Stromal cell of bone marrow (primary cell): ENCODE data around the gene UGT1A9.
A peak's percentile ranks its signal among the peaks of the same experiment; 100 is the strongest.

Experiments
- DNase-seq: peaks from one replicate; pipeline ENCODE4 v3.0.0-alpha.2; 2012; ENCODE audit warnings: low read depth

Gene UGT1A9

GRCh38 chr2:233758849-233759248 is 87.2 kb downstream of the UGT1A9 start:
- no peak for DNase-seq

GRCh38 chr2:233760043-233760442 is 88.3 kb downstream of the UGT1A9 start, which contains the start of gene UGT1A1:
UGT1A1 (plus strand) TSS chr2:233760270; CDS start chr2:233760288, 18 bp downstream.
- DNase-seq: no peak

- no peak for DNase-seq
These were observed 89.5 kb downstream of the UGT1A9 start for GRCh38 chr2:233761040-233761769.

GRCh38 chr2:233764264-233764663 is 92.6 kb downstream of the UGT1A9 start:
- peak; percentile 36 for DNase-seq

GRCh38 chr2:233764761-233765160 is 93.1 kb downstream of the UGT1A9 start:
- DNase-seq: no peak

GRCh38 chr2:233766416-233766815 is 94.7 kb downstream of the UGT1A9 start:
- no peak for DNase-seq

- no peak for DNase-seq
These were observed 96.4 kb downstream of the UGT1A9 start for GRCh38 chr2:233768076-233768475.

GRCh38 chr2:233769260-233769659 is 97.6 kb downstream of the UGT1A9 start:
- DNase-seq: no peak

GRCh38 chr2:233772153-233772552 is 100.5 kb downstream of the UGT1A9 start:
- DNase-seq: no peak

- no peak for DNase-seq
These were observed 100.9 kb downstream of the UGT1A9 start for GRCh38 chr2:233772583-233772982.

GRCh38 chr2:233773854-233774253 is 102.2 kb downstream of the UGT1A9 start:
- DNase-seq: no peak

- no peak for DNase-seq
These were observed 103.7 kb downstream of the UGT1A9 start for GRCh38 chr2:233775414-233775813.

GRCh38 chr2:233778030-233778429 is 106.3 kb downstream of the UGT1A9 start, which contains the start of gene MROH2A:
MROH2A (plus strand) TSS chr2:233778330; CDS start chr2:233779359, 1,029 bp downstream.
- no peak for DNase-seq

GRCh38 chr2:233779722-233780121 is 108.0 kb downstream of the UGT1A9 start:
- DNase-seq: no peak

GRCh38 chr2:233780771-233781170 is 109.1 kb downstream of the UGT1A9 start:
- DNase-seq: no peak

GRCh38 chr2:233789554-233789953 is 117.9 kb downstream of the UGT1A9 start:
- DNase-seq: no peak

GRCh38 chr2:233791151-233791882 is 119.6 kb downstream of the UGT1A9 start:
- DNase-seq: no peak

GRCh38 chr2:233791883-233792329 is 120.2 kb downstream of the UGT1A9 start:
- no peak for DNase-seq

- DNase-seq: no peak
These were observed 121.0 kb downstream of the UGT1A9 start for GRCh38 chr2:233792720-233793119.

- no peak for DNase-seq
These were observed 121.9 kb downstream of the UGT1A9 start for GRCh38 chr2:233793465-233794127.

- no peak for DNase-seq
These were observed 122.5 kb downstream of the UGT1A9 start for GRCh38 chr2:233794128-233794658.

- no peak for DNase-seq
These were observed 124.1 kb downstream of the UGT1A9 start for GRCh38 chr2:233795735-233796171.
